GM10248 (cell line): ENCODE results near the gene ARHGDIG.

ENCODE experiments used
- CTCF ChIA-PET: fragments of 300-600 bp; sonication (Branson Sonifier 250); formaldehyde crosslinking; extraction: SDS; loops from one replicate; lab custom pipeline; 2021; ENCODE audit warnings: antibody characterized with exemption; lab: Yijun Ruan, JAX
- POLR2A ChIA-PET: fragments of 350-650 bp; sonication (Branson Sonifier 250); formaldehyde crosslinking; extraction: SDS; loops from one replicate; lab custom pipeline; 2020; ENCODE audit warnings: antibody characterized with exemption; lab: Yijun Ruan, JAX
- DNase-seq: peaks from one replicate; pipeline ENCODE4 v3.0.0; 2012; ENCODE audit errors: extremely low spot score
- CTCF ChIP-seq: IDR thresholded peaks from 2 replicates; pipeline ENCODE4 v1.5.1; 2012; ENCODE audit warnings: mild to moderate bottlenecking, low read depth; ENCODE audit errors: extremely low read depth, missing control alignments, control extremely low read depth

The ARHGDIG gene

GRCh38 chr16:278863-279366, 1.5 kb upstream of the ARHGDIG start:
- POLR2A ChIA-PET: no interaction called here
- CTCF ChIA-PET: interaction anchor here (2.2 kb wide), 1 partner anchor 182 kb away, joined by 5 read pairs; no protein-coding TSS in a partner anchor
- DNase-seq: no peak
- no peak for TF ChIP-seq CTCF

- no peak for TF ChIP-seq CTCF
- ChIA-PET CTCF (interaction anchor here (2.2 kb wide), 1 partner anchor 182 kb away, joined by 5 read pairs; no protein-coding TSS in a partner anchor), POLR2A (no interaction called here)
- DNase-seq: no peak
Observed at GRCh38 chr16:279531-279930, 860 bp upstream of the ARHGDIG start.

GRCh38 chr16:280005-280460, 358 bp upstream of the ARHGDIG start:
- DNase-seq: no peak
- no peak for TF ChIP-seq CTCF
- ChIA-PET POLR2A (no interaction called here), CTCF (interaction anchor here (2.2 kb wide), 1 partner anchor 183 kb away, joined by 5 read pairs; no protein-coding TSS in a partner anchor)

GRCh38 chr16:280991-281659, 734 bp downstream of the ARHGDIG start:
- TF ChIP-seq CTCF: no peak
- no peak for DNase-seq
- CTCF ChIA-PET: no interaction called here
- POLR2A ChIA-PET: no interaction called here

GRCh38 chr16:281660-282255, 1.4 kb downstream of the ARHGDIG start:
- TF ChIP-seq CTCF: no peak
- DNase-seq: no peak
- ChIA-PET POLR2A (no interaction called here), CTCF (interaction anchor here (1.2 kb wide), 1 partner anchor 11 kb away, joined by 3 read pairs; no protein-coding TSS in a partner anchor)

- POLR2A ChIA-PET: no interaction called here
- CTCF ChIA-PET: interaction anchor here (1.2 kb wide), 1 partner anchor 12 kb away, joined by 3 read pairs; no protein-coding TSS in a partner anchor
- no peak for DNase-seq
- TF ChIP-seq CTCF: no peak
Observed at GRCh38 chr16:282491-282890, 2.1 kb downstream of the ARHGDIG start.
